HG03521 (cell line): Measurements from ENCODE around the gene MYL2.
"Not testable (repeated sequence)": the region's sequence is repeated elsewhere in the genome, so short reads cannot be mapped to it uniquely, and the experiment has no call there.

Experiments used
- ATAC-seq: cut with Tn5 transposase; IDR thresholded peaks from one replicate; pipeline ENCODE4 v1.9.1; 2021; ENCODE audit warnings: mild to moderate bottlenecking, moderate library complexity; ENCODE audit not compliant: unreplicated experiment

The MYL2 gene, protein sequence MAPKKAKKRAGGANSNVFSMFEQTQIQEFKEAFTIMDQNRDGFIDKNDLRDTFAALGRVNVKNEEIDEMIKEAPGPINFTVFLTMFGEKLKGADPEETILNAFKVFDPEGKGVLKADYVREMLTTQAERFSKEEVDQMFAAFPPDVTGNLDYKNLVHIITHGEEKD

DNA sequence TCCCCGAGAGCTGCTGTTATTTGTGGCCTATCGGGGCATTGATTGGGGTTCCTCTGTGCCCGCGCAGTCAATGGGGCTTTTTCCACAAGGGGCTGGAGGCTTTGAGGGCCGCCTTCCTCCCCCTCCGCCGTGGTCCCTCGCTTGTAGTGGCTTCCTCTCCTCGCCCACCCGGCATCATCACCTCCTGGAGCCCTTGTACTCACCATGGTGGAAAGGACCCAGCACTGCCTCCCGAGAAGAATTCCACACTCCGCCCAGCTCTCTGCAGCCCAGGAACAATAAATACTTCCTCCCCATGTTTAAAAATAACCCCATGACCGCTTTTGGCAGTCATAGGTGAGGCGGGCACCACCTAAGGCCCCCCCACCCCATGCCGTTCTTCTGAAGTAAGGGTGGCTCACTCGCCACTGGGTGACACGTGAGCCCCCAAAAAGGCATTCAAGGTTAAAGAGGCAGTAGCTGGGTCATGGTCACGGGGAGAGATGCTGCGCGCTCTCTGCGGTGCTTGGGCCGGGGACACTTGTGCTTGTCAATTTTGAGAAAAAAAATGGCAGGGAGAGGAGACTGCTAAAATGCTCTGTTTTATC lies at the start of gene MYL2:
MYL2 (minus strand) TSS at position 256 of the 587 bp plus-strand sequence; CDS start at position 206, 50 bp downstream.
- no peak for ATAC-seq

- no peak for ATAC-seq
These were observed 45.8 kb upstream of the MYL2 start for GRCh38 chr12:110966081-110966760.

- no peak for ATAC-seq
These were observed 45.2 kb upstream of the MYL2 start for GRCh38 chr12:110965574-110965973.

DNA sequence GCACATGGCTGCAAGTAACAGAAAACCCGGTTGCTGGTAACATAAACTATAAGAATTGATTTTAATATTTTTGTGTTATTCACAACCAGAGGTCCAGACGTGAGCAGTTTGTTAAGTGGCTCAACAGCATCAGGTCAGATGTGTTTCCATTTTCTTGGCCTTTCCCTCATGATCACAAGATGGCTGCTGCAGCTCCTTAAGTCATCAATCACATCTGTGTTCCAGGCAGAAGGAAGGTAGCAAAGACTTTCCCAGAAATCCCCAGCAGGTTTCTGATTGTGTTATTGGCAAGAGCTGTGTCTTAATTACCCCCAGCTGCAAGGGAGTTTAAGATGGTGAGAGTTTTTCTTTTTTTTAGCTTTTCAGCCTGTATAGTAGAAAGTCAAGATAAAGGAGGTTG lies 40.4 kb upstream of the MYL2 start:
- no peak for ATAC-seq

DNA sequence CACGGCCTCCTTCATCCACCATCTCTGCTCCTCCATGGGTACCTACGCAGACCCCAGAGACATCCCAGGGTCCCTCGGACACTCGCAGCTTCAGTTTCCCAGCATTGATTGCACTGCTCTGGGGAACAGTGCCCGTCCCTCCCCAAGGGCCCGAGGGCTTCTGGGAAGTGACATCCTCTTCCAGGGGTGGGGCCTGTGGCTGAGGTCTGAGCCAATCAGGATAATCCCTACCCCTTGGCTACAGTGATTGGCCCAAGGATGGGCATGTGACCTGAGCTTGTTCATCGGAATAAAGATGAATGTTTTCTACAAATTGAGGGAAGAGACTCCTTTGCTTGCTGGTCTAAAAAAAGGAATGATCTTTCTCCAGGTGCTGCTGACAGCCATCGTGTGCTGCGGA lies 37.3 kb upstream of the MYL2 start:
- no peak for ATAC-seq

GRCh38 chr12:110957159-110957558 lies 36.8 kb upstream of the MYL2 start:
- ATAC-seq = no peak

DNA sequence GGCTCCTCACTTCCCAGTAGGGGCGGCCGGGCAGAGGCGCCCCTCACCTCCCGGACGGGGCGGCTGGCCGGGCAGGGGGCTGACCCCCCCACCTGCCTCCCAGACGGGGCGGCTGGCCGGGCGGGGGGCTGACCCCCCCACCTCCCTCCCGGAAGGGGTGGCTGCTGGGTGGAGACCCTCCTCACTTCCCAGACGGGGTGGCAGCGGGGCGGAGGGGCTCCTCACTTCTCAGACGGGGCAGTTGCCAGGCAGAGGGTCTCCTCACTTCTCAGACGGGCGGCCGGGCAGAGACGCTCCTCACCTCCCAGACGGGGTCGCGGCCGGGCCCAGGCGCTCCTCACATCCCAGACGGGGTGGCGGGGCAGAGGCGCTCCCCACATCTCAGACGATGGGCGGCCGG lies 30.5 kb upstream of the MYL2 start:
- ATAC-seq = not testable (repeated sequence)

- not testable (repeated sequence) for ATAC-seq
These were observed 30.1 kb upstream of the MYL2 start for GRCh38 chr12:110950466-110950865.

DNA sequence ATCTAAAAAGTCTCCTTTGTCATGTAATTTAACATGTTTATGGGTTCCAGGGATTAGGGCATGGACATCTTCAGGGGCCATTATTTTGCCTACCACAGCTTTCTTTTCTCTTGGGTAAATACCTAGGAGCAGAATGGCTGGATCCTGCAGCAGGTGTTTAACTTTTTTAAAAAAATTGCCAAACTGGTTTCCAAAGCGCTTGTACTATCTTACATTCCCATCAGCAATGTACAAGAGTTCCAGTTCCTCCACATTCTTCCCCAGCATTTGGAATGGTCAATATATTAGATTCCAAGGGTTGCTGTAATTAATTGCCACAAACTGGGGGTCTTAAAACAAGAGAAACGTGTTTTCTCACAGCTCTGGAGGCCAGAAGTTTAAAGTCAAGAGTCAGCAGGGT lies 27.7 kb upstream of the MYL2 start:
- no peak for ATAC-seq

- ATAC-seq = no peak
These were observed 23.0 kb upstream of the MYL2 start for GRCh38 chr12:110943373-110943772.

- ATAC-seq = no peak
These were observed 21.0 kb upstream of the MYL2 start for GRCh38 chr12:110941391-110941790.

- ATAC-seq = no peak
These were observed 20.6 kb upstream of the MYL2 start for GRCh38 chr12:110940933-110941332.

- no peak for ATAC-seq
These were observed 19.9 kb upstream of the MYL2 start for GRCh38 chr12:110940296-110940695.

GRCh38 chr12:110937104-110937641 lies 16.8 kb upstream of the MYL2 start:
- ATAC-seq = no peak

- ATAC-seq = no peak
These were observed 16.2 kb upstream of the MYL2 start for GRCh38 chr12:110936367-110937103.

- ATAC-seq = no peak
These were observed 15.2 kb upstream of the MYL2 start for GRCh38 chr12:110935588-110935987.

GRCh38 chr12:110934093-110934852 lies 13.9 kb upstream of the MYL2 start:
- no peak for ATAC-seq

- ATAC-seq = no peak
These were observed 13.1 kb upstream of the MYL2 start for GRCh38 chr12:110933326-110933974.

- no peak for ATAC-seq
These were observed 11.7 kb upstream of the MYL2 start for GRCh38 chr12:110932046-110932445.

GRCh38 chr12:110931315-110931728 lies 10.9 kb upstream of the MYL2 start:
- no peak for ATAC-seq
